A549 (cell line): Measurements from ENCODE around the gene CLN5.
"Not testable (repeated sequence)": the region's sequence is repeated elsewhere in the genome, so short reads cannot be mapped to it uniquely, and the experiment has no call there.

ENCODE experiments used
- HDAC2 ChIP-seq: fragments of 200-600 bp; sonication (generic); IDR thresholded peaks from 2 replicates; pipeline ENCODE4 v1.6.1; 2016
- RAD21 ChIP-seq, 2 experiments: fragments of >200 bp in 1 of 2; sonication (Bioruptor Twin) in 1 of 2; formaldehyde crosslinking in 1 of 2; IDR thresholded peaks in 1 of 2; conservative IDR thresholded peaks in 1 of 2; 2 replicates in 1 of 2; 3 replicates in 1 of 2; pipeline ENCODE4 v1.6.1; 2012 to 2018; ENCODE audit warnings: inconsistent platforms in 1 of 2

DNA sequence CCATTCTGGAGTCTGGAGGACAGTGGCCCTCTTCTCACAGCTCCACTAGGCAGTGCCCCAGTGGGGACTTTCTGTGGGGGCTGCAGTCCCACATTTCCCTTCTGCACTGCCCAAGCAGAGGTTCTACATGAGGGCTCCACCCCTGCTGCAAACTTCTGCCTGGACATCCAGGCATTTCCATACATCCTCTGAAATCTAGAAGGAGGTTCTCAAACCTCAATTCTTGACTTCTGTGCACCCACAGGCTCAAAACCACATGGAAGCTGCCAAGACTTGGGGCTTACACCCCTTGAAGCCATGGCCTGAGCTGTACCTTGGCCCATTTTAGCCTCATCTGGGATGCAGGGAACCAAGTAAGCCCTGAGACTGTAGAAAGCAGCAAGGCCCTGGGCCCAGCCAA is 32.1 kb upstream of the CLN5 start:
- TF ChIP-seq HDAC2; RAD21 (conservative IDR thresholded peaks at IDR 0.05 in 1 of 2, IDR thresholded peaks at IDR 0.05 in 1 of 2): not testable (repeated sequence)
